Caco-2 (cell line): ENCODE data around the gene SLC39A1. TPM values are rescaled to one million over a fixed set of nuclear protein-coding genes. Genes with fewer than 3 reads are reported as not detected.
"Not testable (repeated sequence)": the region's sequence is repeated elsewhere in the genome, so short reads cannot be mapped to it uniquely, and the experiment has no call there.

Source experiments
- BruUV-seq: library from RNA; stranded (reverse); fragments of 400-500 nt; replicated peaks from 2 replicates; lab custom pipeline; 2021; lab: Mats Ljungman, UMichigan
- CTCF ChIA-PET: fragments of 300-600 bp; sonication (Branson Sonifier 250); formaldehyde crosslinking; loops from one replicate; lab custom pipeline; 2022; ENCODE audit warnings: antibody characterized with exemption; lab: Charles Lee
- POLR2A ChIA-PET: fragments of 300-600 bp; sonication (Branson Sonifier 250); formaldehyde crosslinking; loops from one replicate; lab custom pipeline; 2022; ENCODE audit warnings: antibody characterized with exemption; lab: Charles Lee
- DNase-seq, 2 experiments: peaks; one replicate each; pipeline versions ENCODE4 v3.0.0 to v3.0.0-alpha.2; 2020 to 2022
- H3K27me3 ChIP-seq: replicated peaks from 2 replicates; pipeline ENCODE4 v1.6.0; 2011; ENCODE audit warnings: low read length; ENCODE audit not compliant: control insufficient read depth, insufficient read depth
- H3K36me3 ChIP-seq: 2 replicates; pipeline ENCODE4 v1.5.1; 2011; ENCODE audit warnings: low read length; ENCODE audit not compliant: control insufficient read depth, insufficient read depth
- H3K4me1 ChIP-seq: fragments of 250-450 bp; sonication (Bioruptor Pico); 2 replicates; pipeline ENCODE4 v1.5.1; 2020; ENCODE audit warnings: mild to moderate bottlenecking
- H3K4me3 ChIP-seq: 2 replicates; pipeline ENCODE4 v1.5.1; 2011; ENCODE audit warnings: low read depth, mild to moderate bottlenecking, control low read depth, low read length
- H3K9me3 ChIP-seq: fragments of 250-450 bp; sonication (Bioruptor Pico); 2 replicates; pipeline ENCODE4 v1.5.1; 2020; ENCODE audit warnings: mild to moderate bottlenecking, moderate library complexity
- H3K27ac Mint-ChIP-seq: one replicate; pipeline ENCODE4 v1.8.0; 2022; ENCODE audit warnings: mixed read lengths; ENCODE audit not compliant: unreplicated experiment
- H3K27me3 Mint-ChIP-seq: one replicate; pipeline ENCODE4 v1.8.0; 2022; ENCODE audit warnings: mixed read lengths; ENCODE audit not compliant: insufficient read depth, unreplicated experiment
- H3K36me3 Mint-ChIP-seq: one replicate; pipeline ENCODE4 v1.8.0; 2022; ENCODE audit warnings: mild to moderate bottlenecking, mixed read lengths; ENCODE audit not compliant: insufficient read depth, unreplicated experiment
- H3K4me1 Mint-ChIP-seq: one replicate; pipeline ENCODE4 v1.8.0; 2022; ENCODE audit warnings: low read depth, mixed read lengths; ENCODE audit not compliant: unreplicated experiment
- H3K4me3 Mint-ChIP-seq: one replicate; pipeline ENCODE4 v1.8.0; 2022; ENCODE audit warnings: mild to moderate bottlenecking, moderate library complexity, mixed read lengths; ENCODE audit not compliant: unreplicated experiment
- H3K9me3 Mint-ChIP-seq: one replicate; pipeline ENCODE4 v1.8.0; 2022; ENCODE audit warnings: mixed read lengths; ENCODE audit not compliant: unreplicated experiment
- CTCF ChIP-seq, 2 experiments: fragments of 200-600 bp in 1 of 2; IDR thresholded peaks; 1 replicate in 1 of 2; 2 replicates in 1 of 2; pipeline versions ENCODE4 v1.5.1 to v1.8.0; 2011 to 2022; ENCODE audit warnings: antibody characterized with exemption in 1 of 2, control low read depth in 1 of 2, inconsistent platforms in 1 of 2, low read depth in 1 of 2, low read length in 1 of 2, mild to moderate bottlenecking in 1 of 2, moderate library complexity in 1 of 2; ENCODE audit not compliant: insufficient read depth in 1 of 2, severe bottlenecking in 1 of 2, unreplicated experiment in 1 of 2
- intact Hi-C: fragments of 100-400 bp; cut with micrococcal nuclease; formaldehyde crosslinking; loops from one replicate; pipeline ENCODE4 v1.10.0; 2022; ENCODE audit not compliant: unreplicated experiment
- microRNA-seq: library from miRNA; unstranded; fragments of <30 nt; microRNA quantifications from one replicate; pipeline ENCODE4 v1.2.0, GENCODE V29; 2022
- total RNA-seq: library from RNA; stranded (reverse); gene quantifications from 2 replicates; pipeline ENCODE4 v1.2.3, GENCODE V29; 2022

Gene SLC39A1
- total RNA-seq, 1 experiment from 2014 or later, result 135 TPM

GRCh38 chr1:153916297-153916696, 47.0 kb downstream of the SLC39A1 start:
- Mint-ChIP-seq H3K36me3 (peaks cover 12% of the 10 kb centered on the region), H3K4me1 (peaks cover 19% of the 10 kb centered on the region), H3K27ac (no peak overlapping the region), H3K27me3 (no peaks in the 10 kb centered on the region), H3K4me3 (no peak overlapping the region), H3K9me3 (peaks cover 8% of the 10 kb centered on the region)
- Histone ChIP-seq H3K4me1 (peaks cover 9% of the 10 kb centered on the region), H3K27me3 (no peaks in the 10 kb centered on the region), H3K9me3 (no peaks in the 10 kb centered on the region), H3K4me3 (no peak overlapping the region), H3K36me3 (no peaks in the 10 kb centered on the region)
- POLR2A ChIA-PET, result interaction anchor here (0.6 kb wide), 1 partner anchor 74 kb away, joined by 3 read pairs; no protein-coding TSS in a partner anchor
- CTCF ChIA-PET, result interaction anchor here (0.7 kb wide), 1 partner anchor 175 kb away, joined by 3 read pairs; no protein-coding TSS in a partner anchor
- intact Hi-C loops, result no loop called here
- no TSS peak for BruUV-seq
- DNase-seq, result no peak
- TF ChIP-seq CTCF (IDR thresholded peaks at IDR 0.05; ENCODE audit: insufficient read depth in 1 of 2, low read depth in 1 of 2, low read length in 1 of 2, severe bottlenecking in 1 of 2, unreplicated experiment in 1 of 2), result no peak

- Histone ChIP-seq H3K27me3 (no peaks in the 10 kb centered on the region), H3K36me3 (no peaks in the 10 kb centered on the region), H3K4me1 (no peaks in the 10 kb centered on the region), H3K9me3 (no peaks in the 10 kb centered on the region), H3K4me3 (no peak overlapping the region)
- peaks cover 14% of the 10 kb centered on the region for H3K36me3 Mint-ChIP-seq
- no peak overlapping the region for H3K27ac Mint-ChIP-seq
- POLR2A ChIA-PET, result no interaction called here
- H3K27me3 Mint-ChIP-seq, result no peaks in the 10 kb centered on the region
- intact Hi-C loops, result no loop called here
- TF ChIP-seq CTCF (IDR thresholded peaks at IDR 0.05; ENCODE audit: insufficient read depth in 1 of 2, low read depth in 1 of 2, low read length in 1 of 2, severe bottlenecking in 1 of 2, unreplicated experiment in 1 of 2), result no peak
- H3K4me3 Mint-ChIP-seq, result no peak overlapping the region
- no TSS peak for BruUV-seq
- H3K9me3 Mint-ChIP-seq, result peaks cover 15% of the 10 kb centered on the region
- DNase-seq, result no peak
- CTCF ChIA-PET, result interaction anchor here (0.6 kb wide), 1 partner anchor 147 kb away, joined by 4 read pairs; no protein-coding TSS in a partner anchor
- H3K4me1 Mint-ChIP-seq, result peaks cover 7% of the 10 kb centered on the region
Observed at GRCh38 chr1:153912349-153912748, 51.0 kb downstream of the SLC39A1 start.

GRCh38 chr1:153910560-153910959, 52.8 kb downstream of the SLC39A1 start:
- H3K4me3 ChIP-seq, H3K9me3 ChIP-seq, H3K36me3 ChIP-seq, DNase-seq, intact Hi-C loops, H3K27ac Mint-ChIP-seq, BruUV-seq, H3K4me1 Mint-ChIP-seq, H3K4me1 ChIP-seq, H3K27me3 ChIP-seq, H3K4me3 Mint-ChIP-seq, CTCF ChIA-PET, H3K27me3 Mint-ChIP-seq, POLR2A ChIA-PET: not testable (repeated sequence)
- Mint-ChIP-seq H3K9me3 (peaks cover 15% of the 10 kb centered on the region), H3K36me3 (peaks cover 20% of the 10 kb centered on the region)

Small RNA genes within 50 kb of the gene (microRNA-seq; reads per million reads assigned to microRNA genes)
- gene MIR6737, result not detected

Other genes with a start within 250 kb of the SLC39A1 start
- gene INTS3, start 235.5 kb downstream of the SLC39A1 start, total RNA-seq, result 39.0 and 43.4 TPM in 2 replicates
- gene SLC27A3, start 188.1 kb downstream of the SLC39A1 start, total RNA-seq, result 22.8 and 27.2 TPM in 2 replicates
- 38.0 and 42.6 TPM in 2 replicates for gene GATAD2B, start 40.6 kb downstream of the SLC39A1 start, total RNA-seq
- gene DENND4B, start 16.8 kb downstream of the SLC39A1 start, total RNA-seq, result 78.2 and 79.0 TPM in 2 replicates
- 24.4 and 30.8 TPM in 2 replicates for gene CRTC2, start 4.9 kb downstream of the SLC39A1 start, total RNA-seq
- 9.0 and 9.8 TPM in 2 replicates for gene CREB3L4, start 4.4 kb upstream of the SLC39A1 start, total RNA-seq
- gene JTB, start 14.1 kb upstream of the SLC39A1 start, total RNA-seq, result 123 and 124 TPM in 2 replicates
- 77.4 and 79.3 TPM in 2 replicates for gene RAB13, start 22.8 kb upstream of the SLC39A1 start, total RNA-seq
- gene RPS27, start 27.2 kb upstream of the SLC39A1 start, total RNA-seq, result 2,648 and 2,676 TPM in 2 replicates
- 0.07 and 0.19 TPM in 2 replicates for gene NUP210L, start 191.5 kb upstream of the SLC39A1 start, total RNA-seq
- 681 and 698 TPM in 2 replicates for gene TPM3, start 228.6 kb upstream of the SLC39A1 start, total RNA-seq
- not detected in 2 replicates for gene CFAP141, start 242.8 kb upstream of the SLC39A1 start, total RNA-seq